Measurements from ENCODE around the gene NAP1L5.

Gene NAP1L5, protein sequence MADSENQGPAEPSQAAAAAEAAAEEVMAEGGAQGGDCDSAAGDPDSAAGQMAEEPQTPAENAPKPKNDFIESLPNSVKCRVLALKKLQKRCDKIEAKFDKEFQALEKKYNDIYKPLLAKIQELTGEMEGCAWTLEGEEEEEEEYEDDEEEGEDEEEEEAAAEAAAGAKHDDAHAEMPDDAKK
- 14.7 to 14.8 reads per million in 2 donors for total RNA-seq

DNA sequence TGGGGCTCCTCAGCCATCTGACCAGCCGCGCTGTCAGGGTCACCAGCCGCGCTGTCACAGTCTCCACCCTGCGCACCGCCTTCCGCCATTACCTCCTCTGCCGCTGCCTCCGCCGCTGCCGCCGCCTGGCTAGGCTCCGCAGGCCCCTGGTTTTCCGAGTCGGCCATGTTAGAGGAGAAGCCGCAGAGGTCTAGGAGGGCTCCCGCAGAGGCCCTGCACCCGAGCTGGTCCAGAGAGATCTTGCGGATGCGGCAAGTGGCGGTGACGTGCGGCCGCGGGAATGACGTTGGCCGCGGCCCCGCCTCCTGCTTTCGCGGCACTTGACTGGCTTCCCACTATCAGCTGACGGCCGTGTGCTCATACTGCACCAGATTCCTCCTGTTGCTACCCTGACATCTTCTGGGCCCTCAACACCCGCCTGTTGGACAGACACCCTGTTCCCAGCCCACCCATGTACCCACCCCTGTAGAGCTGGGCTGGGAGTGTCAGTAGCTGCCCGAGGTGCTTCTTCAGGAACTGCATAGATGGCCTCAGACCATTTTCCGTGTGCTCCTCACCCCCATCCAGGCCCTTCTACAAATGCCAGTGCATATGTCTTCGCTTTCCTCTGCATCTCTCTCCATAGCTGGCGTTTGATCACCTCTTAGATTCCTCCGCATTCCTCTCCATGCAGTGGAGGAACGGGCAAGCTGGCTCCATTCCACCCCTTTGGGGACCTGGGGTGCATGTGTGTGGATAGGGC, at the start of gene NAP1L5:
NAP1L5 (minus strand) TSS at position 242 of the 742 bp plus-strand sequence; CDS start at position 167, 75 bp downstream.
- DNase-seq: peak; percentile 44 to 89 (median 71)

- DNase-seq: no peak
Measured at GRCh38 chr4:88747351-88747750, 49.7 kb upstream of the NAP1L5 start.

DNA sequence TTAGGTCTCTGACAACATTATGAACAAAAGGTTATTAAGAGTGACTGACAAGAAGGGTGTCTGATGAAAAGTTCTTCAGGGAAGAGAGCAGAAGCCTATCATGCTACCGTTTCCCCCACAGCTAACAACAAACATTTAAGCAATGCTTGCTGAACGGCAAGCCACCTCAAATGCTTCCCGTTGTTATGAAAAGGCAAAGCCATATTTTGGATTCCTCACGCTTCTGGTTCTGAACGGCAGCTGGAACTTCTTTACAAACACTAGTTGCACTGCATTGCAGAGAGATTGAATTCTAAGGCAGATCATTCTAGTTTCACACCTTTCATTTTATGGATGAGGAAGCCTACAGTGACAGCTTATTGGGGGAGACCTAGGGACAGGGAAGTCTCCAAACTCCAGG, 48.6 kb upstream of the NAP1L5 start:
- DNase-seq: no peak

DNA sequence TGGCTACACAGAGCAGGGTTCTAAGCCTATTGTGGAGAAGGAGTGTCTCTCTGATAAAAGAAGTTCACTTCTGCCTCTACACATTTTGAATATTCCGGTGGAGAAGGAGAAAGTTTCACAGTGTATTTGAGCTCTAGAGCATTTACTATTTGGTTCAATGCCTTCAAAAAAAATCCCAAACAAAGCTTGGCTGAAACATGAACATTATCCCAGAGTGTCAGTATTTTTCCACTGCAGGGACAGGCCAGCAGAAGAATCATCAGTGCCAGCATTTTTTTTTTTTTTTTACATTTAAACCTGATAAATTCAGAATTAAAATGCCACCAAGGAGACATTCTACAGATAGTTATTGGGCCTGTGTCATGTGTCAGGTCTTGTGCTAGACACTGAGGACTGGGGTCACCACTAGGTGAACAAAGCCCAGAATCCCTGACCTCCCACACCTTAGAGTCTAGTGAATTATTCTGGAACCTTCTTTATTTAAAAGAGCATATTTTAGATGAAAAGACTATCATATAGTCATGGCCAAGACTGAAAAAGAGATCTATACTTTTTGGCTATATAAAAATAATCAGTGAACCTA, 48.0 kb upstream of the NAP1L5 start:
- no peak for DNase-seq

- no peak for DNase-seq
Measured at GRCh38 chr4:88745175-88745574, 47.5 kb upstream of the NAP1L5 start.

DNA sequence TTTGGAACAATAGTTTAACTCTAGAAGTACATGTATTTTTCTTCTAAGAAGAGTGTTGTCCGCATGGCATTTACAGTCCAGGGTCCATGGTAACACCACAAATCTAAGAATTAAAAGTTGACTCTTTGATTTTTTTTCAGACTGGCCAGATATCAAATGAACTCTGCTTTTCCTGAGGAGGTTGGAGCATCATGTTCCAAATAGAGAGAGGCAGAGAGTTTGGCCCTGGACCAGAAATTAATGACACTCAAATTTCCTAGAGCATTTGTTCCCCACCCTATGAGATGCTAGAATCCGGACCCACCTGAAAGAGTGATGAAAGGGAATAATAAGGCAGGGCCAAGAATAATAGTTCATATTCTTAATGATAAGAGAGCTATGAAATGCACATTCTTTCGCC, 47.0 kb upstream of the NAP1L5 start:
- no peak for DNase-seq

- no peak for DNase-seq
Measured at GRCh38 chr4:88743696-88744095, 46.1 kb upstream of the NAP1L5 start.

- DNase-seq: no peak
Measured at GRCh38 chr4:88742561-88742960, 44.9 kb upstream of the NAP1L5 start.

DNA sequence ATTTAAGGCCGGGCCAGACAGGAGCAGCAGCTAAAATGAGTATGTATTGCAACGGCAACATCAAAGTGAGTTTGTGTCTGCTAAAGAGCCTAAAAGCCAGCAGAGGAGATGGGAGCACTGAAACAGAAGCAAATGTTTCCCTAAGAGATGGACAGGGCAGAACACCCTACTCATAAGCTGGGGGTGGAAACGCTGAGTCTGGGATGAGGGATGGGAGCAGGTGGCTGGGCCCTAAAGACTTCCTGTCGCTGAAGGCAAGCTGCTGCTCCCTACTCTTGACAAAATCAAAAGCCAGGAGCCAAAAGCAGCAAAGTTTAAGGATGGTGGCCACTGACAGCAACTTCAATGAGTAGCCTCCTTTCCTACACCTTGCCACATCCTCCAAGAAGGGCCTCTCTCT, 40.6 kb upstream of the NAP1L5 start:
- DNase-seq: no peak

GRCh38 chr4:88737307-88737941, 39.8 kb upstream of the NAP1L5 start:
- peak in 1 of 5 experiments; percentile 21 for DNase-seq

GRCh38 chr4:88736264-88736663, 38.6 kb upstream of the NAP1L5 start:
- no peak for DNase-seq

GRCh38 chr4:88735564-88735963, 37.9 kb upstream of the NAP1L5 start:
- no peak for DNase-seq

DNA sequence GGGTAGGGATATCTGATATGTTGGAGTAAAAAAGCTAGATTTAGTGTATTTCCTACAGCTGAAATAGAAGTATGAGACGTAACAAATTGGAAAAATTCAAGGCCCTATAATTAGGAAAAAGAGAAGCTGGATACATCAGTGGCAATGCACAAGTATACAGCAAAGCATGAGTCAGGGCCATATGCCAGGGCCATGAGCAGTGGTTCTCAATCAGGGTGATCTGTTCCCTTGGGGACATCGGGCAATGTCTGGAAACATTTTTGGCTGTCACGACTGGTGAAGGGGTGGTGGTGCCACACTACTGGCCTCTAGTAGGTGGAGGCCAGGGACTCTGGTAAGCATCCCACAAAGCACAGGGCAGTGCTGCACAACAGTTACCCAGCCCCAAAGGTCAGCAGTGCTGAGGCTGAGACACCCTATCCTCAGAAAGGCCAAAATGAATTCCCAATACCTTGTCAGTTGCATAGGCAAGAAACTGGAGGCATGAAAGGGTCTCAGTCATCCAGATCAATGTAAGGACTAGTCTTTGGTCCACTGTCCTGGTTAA, 36.8 kb upstream of the NAP1L5 start:
- no peak for DNase-seq

DNA sequence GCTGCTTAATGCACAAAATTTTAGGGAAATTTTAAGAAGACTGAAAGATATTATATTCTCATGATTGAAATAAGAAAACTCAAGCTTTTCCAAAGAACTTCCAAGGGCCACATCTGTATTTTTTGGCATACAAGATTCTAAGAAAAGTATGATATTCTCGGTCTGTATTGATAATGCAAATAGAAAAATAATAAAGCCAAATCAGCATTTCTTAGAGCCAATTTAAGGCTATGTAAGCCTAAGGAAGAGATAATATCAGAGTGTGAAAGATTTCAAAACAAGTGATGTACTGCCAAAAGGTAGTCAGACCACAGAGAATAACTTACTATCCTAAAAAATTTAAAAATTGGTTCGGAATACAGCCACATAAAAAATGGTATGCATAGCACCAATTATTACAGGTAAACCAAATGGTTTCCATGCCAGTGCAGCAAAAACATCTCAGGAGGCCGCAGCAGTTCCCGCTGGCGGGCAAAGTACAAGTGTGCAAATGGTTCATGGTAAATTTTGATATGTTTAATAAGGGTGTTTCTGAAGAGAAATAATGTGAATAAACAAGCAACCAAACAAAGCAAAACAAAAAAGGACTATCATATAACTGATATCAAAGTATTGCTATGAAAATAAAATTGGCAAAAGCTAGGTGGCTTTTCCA, 35.2 kb upstream of the NAP1L5 start:
- no peak for DNase-seq

DNA sequence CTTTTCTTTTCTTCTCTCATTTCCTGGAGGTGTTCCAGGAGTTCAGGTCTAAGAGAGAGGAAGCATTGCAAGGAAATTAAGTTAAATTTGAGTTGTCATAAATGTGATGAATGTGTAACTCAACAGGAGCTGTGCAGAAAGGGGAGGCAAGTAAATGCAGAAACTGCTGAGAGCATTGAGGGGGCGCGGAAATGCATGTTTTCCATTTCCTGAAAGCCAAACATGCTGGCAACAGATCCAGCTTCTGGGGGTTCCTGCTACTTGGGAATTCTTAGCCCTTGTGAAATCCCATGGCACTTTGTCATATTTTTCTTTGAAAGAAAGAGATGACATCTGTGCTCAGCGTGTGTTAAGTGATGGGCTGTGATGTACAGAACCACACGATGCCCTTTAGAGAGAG, 33.8 kb upstream of the NAP1L5 start:
- DNase-seq: no peak

DNA sequence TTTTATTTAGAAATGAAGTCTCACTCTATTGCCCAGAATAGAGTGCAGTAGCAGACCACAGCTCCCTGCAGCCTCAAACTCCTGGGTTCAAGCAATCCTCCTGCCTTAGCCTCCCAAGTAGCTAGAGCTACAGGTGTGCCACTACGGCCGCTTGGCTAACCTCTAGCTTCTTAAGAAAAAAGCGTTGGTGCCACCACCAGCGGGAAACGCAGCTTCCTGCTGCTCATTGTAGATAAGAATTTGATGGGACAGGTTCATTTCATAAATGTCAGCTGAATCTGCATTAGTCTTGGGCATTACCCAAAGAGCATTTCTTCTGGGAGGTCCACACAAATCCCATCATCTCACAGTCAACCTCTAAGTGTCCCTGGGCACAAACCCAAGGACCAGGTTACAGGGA, 33.2 kb upstream of the NAP1L5 start:
- DNase-seq: no peak

DNA sequence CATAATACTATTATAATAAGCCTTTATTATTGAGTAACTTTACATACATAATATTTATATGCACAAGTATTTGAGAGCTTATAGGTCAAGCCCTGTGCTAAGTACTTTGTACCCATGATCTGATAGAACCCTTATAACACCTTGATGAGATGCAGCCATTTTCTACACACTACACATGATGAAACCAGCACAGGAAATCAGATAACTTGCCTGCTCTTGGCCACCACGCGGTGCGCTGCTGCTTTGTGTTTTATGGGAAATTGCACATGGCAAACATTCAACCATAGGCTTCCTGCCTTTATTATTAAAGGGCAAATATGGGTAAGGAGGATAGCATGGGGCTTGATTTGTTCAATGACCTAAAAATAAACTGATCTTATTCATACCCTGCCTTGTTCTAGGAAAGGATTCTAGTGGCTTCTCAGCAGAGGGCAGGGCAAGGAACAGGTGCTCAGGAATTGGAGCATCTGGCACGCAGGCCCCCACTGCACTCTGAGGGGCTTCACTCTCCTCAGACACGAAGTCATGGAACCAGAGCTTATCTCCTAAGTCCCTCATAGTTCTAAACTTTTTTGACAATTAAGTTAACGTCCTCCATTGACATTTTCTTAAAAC, 31.6 kb upstream of the NAP1L5 start:
- no peak for DNase-seq

DNA sequence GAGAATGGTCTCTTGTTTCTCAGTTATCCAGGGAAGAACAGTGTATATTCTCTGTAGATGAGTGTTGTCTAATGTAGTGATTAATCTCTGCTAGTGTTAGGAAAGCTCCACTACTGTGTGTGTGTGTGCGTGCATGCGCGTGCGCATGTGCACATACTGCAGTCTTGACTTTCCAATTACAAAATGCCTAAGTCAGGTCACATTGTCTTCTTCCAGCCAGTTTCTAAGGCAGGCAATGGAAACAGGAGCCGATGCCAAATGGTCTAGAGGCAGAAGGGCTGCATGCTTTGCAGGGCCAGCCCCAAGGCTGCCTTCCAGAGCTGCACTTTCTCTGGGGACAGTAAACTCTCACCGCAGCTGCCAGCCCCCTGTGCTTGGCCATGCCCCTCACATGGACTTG, 30.5 kb upstream of the NAP1L5 start:
- no peak for DNase-seq

DNA sequence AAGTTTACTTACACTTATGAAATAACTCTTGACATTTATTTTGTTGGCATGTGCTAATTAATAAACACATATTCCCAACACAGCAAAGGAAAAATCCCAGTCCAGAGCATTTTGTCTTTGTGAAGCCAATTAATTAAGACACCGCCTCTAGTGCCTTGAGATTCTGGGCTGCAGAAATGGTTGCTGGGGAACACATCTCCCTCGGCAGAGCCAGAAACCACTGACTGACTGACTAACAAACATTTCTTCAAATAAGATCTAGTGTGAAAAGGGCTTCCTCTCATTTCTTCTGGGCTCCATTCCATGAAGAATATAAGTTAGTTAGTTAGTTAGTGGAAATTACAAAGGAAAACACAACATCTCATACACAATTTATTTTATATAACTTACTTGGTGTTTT, 28.4 kb upstream of the NAP1L5 start:
- DNase-seq: no peak

- no peak for DNase-seq
Measured at GRCh38 chr4:88725143-88725542, 27.5 kb upstream of the NAP1L5 start.

GRCh38 chr4:88724406-88724805, 26.8 kb upstream of the NAP1L5 start:
- DNase-seq: no peak

- DNase-seq: no peak
Measured at GRCh38 chr4:88722828-88723227, 25.2 kb upstream of the NAP1L5 start.

Data from T-helper 2 cell (primary cell).